GM18951 (cell line): ENCODE data around the gene MAPK4.
"Not testable (repeated sequence)": the region's sequence is repeated elsewhere in the genome, so short reads cannot be mapped to it uniquely, and the experiment has no call there.

Experiments used
- POLR2A ChIP-seq: IDR thresholded peaks from 4 replicates; pipeline ENCODE4 v1.6.1; 2011; ENCODE audit warnings: mild to moderate bottlenecking; ENCODE audit not compliant: insufficient read length, insufficient read depth; ENCODE audit errors: extremely low read depth
- in situ Hi-C: fragments of 300-500 bp; cut with MboI; formaldehyde crosslinking; loops from one replicate; pipeline ENCODE4 v1.12.0; 2022; ENCODE audit warnings: low sequenced_read_pairs, mixed read lengths, inconsistent platforms; ENCODE audit not compliant: unreplicated experiment

Gene MAPK4

DNA sequence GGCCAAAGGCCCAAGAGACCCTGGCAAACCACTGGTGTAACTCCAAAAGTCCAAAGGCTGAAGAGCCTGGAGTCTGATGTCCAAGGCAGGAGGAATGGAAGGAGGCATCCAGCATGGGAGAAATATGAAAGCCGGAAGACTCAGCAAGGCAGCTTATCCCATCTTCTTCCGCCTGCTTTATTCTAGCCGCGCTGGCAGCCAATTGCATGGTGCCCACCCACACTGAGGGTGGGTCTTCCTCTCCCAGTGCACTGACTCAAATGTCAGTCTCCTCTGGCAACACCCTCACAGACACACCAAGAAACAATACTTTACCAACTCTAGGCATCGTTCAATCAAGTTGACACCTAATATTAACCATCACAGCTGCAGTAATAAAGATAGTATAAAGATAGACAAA lies 34.1 kb downstream of the MAPK4 start:
- TF ChIP-seq POLR2A: no peak
- in situ Hi-C loops: no loop called here

DNA sequence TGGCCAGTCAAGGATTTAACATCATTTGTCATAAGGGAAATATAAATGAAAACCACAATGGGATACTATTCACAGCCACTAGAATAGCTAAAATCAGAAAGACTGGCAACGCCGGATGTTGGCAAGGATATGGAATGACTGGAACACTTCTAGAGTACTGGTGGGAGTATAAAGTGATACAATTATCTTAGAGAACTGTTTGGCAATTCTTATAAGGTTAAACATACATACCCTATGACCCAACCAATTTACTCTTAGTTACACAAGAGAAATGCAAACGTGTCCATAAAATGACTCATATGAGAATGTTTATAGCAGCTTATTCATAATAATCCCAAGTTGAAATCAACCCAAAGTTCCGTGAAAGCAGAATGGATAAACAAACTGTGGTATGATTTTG lies 35.1 kb downstream of the MAPK4 start:
- in situ Hi-C loops: no loop called here

DNA sequence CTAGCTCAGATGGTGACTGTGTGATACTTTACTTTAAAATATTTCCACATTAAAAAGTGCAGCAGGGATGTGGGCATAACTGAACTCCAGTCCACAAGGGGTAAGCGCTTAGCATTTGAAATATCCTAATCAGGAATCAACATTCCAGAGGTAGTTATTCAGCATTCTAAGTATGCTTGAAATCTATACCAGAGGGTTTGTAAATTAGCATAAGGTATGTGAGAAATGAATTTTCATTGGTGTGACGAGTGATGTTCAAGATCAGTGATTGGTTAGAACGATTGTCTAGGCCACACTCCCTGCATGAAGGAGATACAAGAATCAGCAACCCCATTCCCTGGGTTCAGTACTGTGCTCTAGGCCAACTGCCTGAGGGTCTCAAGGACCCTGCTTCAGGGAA lies 42.6 kb downstream of the MAPK4 start:
- no peak for TF ChIP-seq POLR2A

More for the DNA sequence above, 35.1 kb downstream of the MAPK4 start:
- no peak for TF ChIP-seq POLR2A

DNA sequence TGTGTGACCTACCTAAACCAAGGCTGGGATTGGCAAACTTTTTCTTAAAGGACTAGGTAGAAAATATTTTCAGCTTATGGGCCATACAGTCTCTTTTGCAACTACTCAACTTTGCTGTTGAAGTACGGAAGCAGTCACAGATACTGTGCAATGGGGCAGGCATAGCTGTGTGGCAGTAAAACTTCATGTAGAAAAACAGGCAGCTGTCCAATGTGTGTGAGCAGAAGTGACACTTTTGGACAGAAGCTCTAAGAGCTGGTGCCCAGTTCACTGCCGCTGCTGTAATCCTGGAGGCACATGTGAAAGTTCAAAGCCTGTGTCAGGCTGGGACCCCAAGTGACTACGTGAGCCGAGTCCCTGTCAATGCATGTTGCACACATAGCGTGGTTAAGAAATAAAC lies 46.7 kb downstream of the MAPK4 start:
- in situ Hi-C loops: no loop called here
- no peak for TF ChIP-seq POLR2A

More for the DNA sequence above, 42.6 kb downstream of the MAPK4 start:
- in situ Hi-C loops: no loop called here

- TF ChIP-seq POLR2A: no peak
- in situ Hi-C loops: no loop called here
Measured at GRCh38 chr18:50607378-50607926, 47.6 kb downstream of the MAPK4 start.

DNA sequence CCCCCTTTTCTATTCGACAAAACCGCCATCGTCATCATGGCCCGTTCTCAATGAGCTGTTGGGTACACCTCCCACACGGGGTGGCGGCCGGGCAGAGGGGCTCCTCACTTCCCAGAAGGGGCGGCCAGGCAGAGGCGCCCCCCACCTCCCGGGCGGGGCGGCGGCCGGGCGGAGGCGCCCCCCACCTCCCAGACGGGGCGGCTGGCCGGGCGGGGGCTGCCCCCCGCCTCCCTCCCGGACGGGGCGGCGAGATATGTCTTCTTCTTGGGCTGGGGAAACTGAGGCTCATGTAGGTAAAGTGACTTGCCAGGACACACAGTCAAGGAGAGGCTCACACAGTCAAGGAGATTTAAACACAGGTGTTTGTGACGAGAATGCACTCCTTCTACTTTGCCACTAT lies 49.3 kb downstream of the MAPK4 start:
- in situ Hi-C loops: not testable (repeated sequence)

DNA sequence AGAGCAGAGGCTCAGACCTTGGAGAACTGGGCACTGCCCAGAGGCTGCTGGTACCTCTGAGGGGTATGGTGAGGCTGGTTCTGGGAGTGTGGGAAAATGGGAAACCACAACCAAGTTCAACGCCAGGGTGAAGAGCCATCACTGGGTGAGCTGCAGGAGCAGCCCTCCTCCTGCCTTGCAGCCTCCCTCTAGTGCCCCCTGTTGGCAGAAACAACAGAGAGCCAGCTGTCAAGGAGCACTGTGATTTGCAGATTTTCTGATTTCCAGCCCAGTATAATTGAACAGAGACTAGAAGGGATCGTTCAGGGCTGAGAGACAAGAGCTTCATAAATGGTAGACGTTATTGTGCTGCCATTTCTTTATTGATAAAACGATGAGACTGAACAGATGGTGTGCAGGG lies 50.5 kb downstream of the MAPK4 start:
- in situ Hi-C loops: no loop called here
- no peak for TF ChIP-seq POLR2A

DNA sequence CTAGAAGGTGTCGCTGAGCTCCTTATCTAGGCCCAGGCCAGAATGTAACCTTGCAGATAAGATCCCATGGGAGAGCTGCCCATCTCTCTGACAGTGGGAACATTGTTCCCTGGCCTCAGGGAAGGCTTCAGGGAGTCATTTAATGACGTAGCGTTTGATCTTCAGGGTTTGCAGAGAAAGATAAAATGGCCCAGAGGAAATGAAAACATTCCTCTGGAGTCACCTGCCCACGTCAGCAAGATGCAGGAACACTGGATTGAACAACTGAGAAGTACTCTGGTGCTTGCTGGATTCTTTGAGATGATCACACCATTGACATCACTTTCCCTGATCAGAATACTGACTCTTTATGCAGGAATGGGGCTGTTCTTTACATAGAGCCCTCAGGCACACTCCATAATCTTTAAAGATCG lies 51.6 kb downstream of the MAPK4 start:
- TF ChIP-seq POLR2A: no peak
- in situ Hi-C loops: no loop called here

DNA sequence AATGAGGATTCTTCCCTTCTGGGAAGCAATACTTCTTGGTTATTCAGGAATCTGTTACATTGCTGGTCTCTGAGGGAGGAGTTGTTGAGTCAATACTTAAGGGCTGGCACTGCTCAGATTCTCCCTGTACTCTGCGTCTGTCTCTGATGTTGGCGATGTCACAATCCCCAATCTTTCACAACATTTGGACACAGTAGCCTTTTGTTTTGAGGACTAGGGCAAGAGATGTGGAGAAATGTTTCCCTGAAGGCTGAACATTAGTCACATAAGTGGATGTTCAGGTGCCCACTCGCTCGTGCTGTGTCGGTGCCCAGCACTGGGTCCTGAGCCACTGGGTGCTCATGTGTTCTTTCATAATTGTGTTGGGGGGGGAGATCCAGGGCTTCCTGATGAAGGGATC lies 55.0 kb downstream of the MAPK4 start:
- TF ChIP-seq POLR2A: no peak
- in situ Hi-C loops: no loop called here

- in situ Hi-C loops: no loop called here
- TF ChIP-seq POLR2A: no peak
Measured at GRCh38 chr18:50616484-50617048, 56.7 kb downstream of the MAPK4 start.

DNA sequence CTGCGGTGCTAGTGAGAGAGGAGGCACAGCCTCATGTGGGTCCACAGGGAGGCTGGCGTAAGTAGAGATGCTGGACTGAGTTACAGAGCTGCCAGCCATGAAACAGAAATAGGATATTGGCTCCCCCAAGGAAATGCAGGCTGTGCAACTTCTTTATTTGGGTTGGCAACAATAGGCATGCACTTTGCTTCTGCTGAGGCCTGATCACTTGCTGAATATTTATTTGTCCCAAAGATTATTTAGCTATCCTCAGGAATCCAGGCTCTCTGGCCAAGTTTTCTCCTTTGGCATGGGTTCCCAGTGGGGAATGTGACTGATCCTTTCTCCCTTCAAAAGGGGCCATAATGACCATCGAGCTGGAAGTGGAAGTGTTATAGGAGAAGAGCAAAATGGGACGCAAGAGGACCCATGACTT lies 60.0 kb downstream of the MAPK4 start:
- TF ChIP-seq POLR2A: no peak
- in situ Hi-C loops: no loop called here

DNA sequence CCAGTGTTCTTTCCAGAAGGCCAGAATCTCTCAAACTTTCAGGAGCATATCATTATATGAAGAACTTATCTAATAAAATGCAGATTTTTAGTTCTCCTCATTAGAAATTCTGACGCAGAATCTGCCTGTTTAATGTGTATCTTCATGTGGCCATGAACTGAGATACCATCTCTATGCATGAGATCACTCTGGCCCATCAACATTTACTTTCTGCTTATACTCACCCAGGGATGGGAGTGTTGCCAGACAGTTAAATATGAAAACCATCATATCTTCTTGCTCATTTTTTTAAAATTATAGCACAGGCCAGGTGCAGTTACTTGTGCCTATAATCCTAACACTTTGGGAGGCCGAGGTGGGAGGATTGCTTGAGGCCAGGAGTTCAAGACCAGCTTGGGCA lies 60.4 kb downstream of the MAPK4 start:
- no peak for TF ChIP-seq POLR2A
- in situ Hi-C loops: no loop called here

GRCh38 chr18:50621366-50621765 lies 61.5 kb downstream of the MAPK4 start:
- in situ Hi-C loops: no loop called here
- TF ChIP-seq POLR2A: no peak

DNA sequence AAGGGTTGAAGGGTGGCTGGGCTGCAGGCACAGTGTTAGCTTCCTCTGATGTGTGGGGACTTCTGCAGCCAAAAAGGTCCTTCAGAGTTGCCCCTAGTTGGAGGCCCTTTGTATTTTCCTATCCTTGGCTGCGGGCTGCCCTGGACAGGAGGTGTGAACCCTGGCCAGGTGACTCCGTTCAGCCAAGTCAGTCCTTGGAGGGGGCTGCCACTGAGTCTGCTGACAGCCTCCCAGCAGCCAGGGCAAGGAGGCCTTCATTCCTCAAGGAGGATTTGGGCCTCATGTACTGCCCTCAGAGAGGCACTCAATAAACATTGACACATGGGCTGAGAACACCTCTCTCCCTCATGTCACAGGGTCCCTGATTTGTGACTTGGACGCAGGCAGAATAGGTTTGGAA lies 62.4 kb downstream of the MAPK4 start:
- in situ Hi-C loops: no loop called here
- no peak for TF ChIP-seq POLR2A

- TF ChIP-seq POLR2A: no peak
- in situ Hi-C loops: no loop called here
Measured at GRCh38 chr18:50622865-50623393, 63.0 kb downstream of the MAPK4 start.

DNA sequence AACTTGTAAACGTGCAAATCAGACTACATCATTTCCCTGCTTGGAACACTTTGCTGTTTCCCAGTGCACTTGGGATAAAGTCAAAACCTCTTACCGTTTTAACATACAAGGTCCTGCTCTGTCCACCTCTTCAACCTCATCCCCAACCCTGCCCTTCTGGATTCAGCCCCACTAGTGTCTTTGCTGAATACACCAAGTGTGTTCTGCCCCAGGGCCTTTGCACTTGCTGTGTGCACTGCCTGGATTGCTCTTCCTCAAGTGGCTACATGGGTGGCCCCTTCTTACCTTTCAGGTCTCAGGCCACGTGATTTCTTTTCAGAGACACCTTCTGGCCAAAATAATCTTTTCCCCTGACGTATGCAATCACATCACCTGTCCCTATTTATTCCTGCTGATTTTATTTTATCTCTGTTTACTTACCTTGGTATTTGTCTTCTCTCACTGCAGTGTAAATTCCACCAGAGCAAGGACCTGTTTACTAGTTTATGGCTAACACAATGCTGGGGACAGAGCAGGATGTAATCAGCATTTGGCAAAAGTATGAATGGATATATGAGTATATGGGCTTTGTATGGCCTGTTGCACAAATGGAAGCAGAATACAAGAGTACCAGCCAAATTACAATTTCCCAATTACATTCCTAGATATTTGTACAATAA lies 63.9 kb downstream of the MAPK4 start:
- no peak for TF ChIP-seq POLR2A

More for the DNA sequence above, 63.9 kb downstream of the MAPK4 start:
- in situ Hi-C loops: no loop called here
